ENCODE results near the gene USB1.

The USB1 gene

DNA sequence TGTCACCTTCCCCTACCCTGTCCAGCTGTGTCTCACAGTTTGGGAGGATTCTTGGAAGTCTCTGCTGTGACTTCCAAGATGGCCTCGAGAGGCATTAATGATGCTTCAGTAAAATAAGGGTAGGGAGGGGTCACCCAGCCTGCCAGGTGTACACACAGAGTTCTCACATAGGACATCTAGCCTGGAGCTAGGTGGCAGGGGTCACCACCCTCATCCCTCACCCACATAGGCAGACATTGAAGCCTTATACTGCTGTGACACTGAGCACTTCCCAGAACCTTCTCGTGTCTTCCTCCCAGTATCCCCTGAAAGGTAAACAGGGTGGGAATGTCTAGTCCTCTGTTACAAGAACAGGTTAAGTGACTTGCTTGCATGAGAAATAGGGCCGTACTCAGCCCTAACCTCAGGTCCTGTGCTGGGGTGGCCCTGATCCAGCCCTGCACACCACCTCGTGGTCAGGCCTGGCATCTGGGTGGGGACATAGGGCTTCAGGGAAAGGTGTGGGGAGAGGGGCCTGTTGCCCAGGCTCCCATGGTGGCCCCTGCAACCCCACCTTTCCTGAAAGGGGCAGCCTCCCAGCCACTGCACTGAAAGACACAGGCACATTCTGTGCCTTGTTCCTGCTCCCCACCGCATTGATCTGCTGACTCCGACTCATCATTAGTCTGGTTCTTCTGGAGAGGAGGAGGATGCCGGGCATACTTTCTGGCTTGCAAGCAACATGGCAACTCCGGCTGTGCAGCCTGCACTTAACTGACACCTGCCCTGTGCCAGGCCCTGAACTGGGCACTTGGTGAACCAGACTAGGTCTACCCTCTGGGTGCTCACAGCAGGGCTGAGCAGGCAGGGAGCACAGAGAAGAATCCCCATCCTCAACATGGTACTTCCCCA, 20.7 kb downstream of the USB1 start:
- DNase-seq = no peak

DNA sequence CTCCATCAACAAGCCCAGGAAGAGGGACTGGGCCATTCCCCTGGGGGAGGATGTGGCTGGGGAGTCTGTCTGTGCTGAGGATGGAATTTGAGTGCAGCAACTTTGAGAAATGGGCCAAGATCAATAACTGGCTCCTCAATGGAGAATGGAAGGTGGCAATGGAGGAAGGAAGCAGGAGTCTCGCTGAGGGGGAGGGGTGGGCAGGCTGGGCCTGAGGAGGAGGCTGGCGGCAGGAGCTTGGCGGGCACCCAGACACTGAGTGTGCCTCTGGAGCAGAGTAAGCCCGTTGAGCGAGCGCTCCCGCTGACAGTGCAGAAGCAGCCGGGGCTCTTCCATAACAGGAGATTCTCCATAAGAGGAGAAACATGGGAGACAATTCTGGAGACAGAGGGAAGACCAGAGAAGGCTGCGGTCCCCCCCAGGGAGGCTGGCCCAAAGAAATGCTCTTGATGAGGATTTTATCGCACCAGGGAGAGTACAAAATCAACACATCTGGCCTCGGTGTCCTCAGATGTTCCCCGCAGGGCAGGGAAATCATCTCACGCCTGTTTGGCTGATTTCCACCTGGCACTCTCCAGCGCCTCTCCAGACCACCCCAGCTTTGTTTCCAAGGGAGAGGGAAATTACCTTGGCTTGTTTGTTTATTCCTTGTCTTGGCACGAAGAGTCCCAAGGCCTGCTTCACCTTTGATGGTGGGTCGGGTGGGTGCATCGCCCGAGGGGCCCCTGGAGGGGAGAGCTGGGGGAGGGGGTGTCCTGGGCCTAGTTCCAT, 21.6 kb downstream of the USB1 start:
- DNase-seq = no peak

DNA sequence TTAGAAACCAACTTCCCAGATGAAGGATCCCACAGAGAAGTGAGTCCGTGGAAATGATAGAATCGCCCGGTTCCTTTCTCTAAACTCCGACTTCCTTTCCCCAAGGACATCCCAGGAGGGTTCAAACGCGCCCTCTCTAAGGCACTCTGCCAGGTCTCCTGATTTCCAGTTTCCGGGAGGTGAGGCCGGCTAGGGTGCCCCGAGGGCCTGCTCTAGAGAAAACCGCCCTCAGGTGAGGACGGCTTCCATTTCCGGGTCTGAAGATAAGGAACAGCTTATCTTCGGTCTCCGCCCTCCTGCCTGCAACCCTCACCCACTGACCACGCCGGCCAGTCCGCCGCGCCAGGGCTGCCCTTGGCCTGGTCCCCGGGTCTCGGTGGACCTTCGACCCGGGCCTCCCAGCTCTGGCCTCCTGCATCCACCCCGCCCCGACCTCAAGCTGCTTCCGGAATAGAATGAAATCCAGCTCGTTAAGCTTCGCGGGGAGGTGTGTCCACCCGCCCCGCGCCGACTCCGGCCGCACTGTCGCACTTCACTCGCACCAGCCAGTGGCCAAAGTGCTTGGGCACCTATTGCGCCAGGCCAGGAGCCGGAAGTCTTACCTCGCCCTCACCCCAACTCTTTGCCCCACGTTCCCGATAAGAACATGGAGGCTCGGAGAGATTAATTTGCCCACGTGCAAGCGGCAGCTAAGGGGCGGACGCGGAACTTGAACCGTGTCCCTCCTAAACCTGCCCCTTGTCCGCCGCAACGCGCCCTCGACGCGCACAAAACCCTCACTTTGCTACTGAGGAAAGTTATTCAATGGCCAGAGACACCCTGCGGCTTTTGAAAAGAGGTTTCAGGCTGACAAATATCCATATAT, 23.5 kb downstream of the USB1 start:
- DNase-seq = peak; percentile 35

DNA sequence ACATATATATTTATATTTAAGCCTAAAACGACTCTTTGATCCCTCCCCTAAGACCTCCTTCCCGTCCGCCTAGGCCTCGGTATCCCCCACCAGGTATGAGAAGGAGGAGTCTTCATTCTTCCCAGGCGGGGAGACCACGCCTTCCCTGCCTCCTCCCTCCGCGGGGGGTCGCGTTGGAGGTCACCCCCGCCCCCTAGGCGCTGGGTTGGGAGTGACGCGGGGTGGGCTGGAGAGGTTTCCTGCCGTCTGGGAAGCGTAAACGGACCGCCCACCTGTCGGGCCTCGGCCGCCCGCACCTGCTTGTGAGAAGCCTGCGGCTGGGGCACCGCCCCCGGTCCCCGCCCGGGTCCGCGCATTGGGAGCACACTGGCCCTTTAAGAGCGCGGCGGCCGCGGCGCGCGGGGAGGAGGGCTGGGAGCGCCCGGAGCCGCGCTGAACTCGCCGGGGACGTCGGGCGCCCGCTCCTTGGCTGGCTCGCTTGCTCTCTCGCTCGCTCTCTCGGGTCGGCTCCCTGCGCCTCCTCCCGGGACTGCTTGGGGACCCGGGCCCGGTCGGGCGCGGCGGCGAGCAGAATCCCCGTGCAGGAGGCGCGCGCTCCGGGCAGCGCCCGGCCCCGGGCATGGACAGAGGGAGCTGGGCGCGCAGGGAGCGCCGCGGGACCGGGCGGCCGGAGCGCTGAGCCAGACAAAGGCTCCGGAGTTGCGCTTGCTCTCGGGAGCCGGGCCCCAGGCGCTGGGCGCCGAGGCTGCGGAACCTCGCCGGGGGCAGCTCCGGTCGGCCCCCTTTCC, 24.3 kb downstream of the USB1 start, which contains the start of gene MMP15:
MMP15 (plus strand) TSS at position 404 of the 788 bp plus-strand sequence. CDS start 597 bp downstream, outside the sequence.
- peak; percentile 72 for DNase-seq

DNA sequence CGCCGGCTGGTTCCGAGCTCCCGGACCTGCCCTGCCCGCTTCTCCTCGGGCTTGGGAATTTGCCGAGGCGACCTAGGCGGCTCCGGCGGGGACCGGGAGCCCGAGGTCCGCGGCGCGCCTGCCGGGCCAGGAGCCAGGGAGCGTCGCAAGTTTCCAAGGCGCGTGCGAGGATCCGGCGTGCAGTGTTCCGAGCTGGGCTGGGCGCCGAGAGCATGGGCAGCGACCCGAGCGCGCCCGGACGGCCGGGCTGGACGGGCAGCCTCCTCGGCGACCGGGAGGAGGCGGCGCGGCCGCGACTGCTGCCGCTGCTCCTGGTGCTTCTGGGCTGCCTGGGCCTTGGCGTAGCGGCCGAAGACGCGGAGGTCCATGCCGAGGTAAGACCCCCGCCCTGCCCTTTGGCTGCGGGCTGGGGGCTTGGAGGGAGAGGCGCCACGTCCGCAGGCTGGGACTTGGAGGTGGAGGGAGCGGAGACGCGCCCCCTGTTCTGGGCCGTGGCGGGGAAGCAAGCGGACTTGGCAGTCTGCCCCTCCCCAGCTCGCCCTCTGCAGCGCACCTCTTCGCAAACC, 25.0 kb downstream of the USB1 start:
- no peak for DNase-seq

DNA sequence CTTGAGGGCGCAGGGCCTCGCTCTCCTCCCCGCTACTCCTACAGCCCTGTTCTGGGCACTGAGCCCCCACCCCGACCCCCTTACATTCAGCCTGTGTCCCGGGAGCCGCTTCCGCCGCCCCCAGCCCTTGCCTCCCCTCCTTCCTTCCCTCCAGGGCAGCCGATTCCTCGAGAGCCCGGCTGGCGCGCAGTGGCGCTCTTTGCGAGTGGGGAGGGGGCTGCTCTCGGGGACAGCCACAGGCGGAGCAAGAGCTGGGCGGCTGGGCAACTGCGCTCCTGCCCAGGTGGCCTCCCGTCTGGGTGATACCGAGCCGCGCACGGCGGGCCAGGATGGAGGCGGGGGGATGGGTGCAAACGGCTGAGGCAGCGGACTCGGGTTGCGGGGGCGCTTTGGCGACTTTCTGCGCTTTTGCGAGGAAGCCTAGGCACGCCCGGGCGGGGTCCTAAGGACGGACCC, 25.5 kb downstream of the USB1 start:
- no peak for DNase-seq

DNA sequence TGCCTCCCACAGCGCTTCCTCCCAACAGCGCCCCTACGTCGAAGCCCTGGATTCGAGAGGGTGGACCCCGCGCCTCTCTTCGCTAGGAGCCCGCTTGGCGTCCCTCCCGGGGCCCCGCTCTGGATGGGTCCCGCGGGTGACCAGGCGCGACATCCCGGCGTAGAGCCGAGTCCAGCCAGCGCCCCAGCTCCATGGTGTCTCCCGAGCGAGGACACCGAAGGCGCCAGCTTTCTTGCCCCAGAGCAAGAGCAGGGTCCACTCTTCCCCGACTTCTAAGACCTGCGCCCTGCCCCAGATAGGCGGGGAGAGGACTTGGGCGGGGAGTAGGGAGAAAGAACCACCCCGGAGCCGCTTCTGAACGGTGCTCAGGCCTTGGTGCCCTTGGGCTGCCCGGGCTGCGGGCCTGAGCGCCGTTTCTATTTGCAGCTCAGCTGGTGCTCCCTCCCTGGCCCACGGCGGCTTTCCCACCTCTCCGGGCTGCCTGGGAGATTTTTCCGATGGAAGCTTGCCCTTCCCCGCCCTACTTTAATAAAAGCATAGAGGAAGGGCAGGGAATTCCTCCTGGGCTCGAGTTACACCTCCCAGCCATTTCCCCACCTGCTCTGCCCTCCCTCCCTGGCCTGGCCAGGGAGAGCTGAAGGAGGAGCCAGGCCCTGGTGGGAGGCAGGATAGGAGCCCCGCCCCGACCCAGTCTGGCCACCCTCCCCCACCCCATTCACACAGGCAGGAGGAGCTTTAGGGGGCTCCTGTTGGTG, 26.1 kb downstream of the USB1 start:
- no peak for DNase-seq

DNA sequence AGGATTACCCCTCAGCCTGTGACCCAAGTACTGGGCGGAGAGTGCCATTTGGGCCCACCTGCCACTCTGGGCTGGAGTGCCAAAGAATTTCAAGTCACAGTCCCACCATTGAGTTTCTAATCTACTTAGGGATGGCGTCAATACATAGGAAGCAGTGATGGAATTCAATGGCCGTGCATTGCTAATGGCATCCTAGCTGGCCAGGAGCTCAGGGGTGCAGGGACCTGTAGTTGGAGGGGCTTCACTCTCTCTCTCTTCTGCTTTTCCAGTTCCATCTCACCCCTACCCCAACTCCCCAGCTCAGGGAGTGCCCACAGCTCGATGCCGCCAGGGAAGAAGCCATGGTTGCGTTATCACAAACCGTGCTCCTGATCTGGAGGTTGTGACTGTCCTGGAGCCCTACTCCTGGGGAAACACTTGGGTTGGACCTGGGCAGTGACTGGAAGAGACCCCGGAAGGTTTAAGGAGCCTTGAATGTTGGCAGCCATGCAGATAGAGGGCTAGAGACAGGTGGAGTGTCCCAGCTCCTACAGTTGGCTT, 26.8 kb downstream of the USB1 start:
- DNase-seq = no peak

DNA sequence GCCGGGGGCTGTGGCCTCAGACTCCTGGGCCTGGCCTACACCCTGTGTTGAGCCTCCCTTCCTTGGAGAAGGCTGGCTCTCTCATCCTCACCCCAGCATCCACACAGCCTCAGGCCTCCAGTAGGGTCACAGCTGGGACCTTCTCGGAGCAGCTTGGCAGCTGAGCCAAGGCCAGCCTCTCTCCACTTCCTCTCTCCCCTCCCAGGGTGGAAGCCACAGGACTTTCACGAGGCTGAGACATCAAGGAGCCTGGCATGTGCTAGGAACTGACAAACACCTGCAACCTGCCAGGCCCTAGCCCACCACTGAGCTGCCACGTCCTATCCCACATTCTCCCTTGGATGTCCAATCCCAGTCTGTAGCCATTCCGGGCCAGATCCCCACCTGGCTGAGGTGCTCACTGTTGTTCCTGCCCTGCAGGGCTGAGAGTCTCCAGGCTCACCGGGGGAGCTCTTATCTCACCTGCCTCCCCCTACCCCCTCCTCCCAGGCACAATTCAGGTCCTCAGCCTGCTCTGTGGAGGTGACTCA, 27.4 kb downstream of the USB1 start:
- DNase-seq = no peak

DNA sequence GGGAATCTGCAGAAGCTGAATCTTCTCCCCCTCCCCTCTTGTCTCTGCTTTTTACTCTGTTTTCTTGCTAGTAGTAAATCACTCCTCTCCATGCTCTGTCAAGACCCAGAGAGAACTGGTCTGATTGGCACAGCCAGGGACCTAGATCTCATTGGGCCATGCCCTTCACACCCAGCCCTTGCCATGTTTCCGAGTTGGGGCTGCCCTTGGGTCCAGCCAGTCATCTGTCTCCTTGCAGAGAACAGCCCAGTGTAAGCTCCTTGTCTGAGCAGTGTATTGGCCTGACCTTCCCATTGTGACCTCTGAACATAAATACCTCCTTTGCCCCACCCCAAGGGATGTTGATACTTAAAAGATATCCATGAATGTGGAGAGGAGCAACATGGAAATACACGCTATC, 28.2 kb downstream of the USB1 start:
- DNase-seq = no peak

DNA sequence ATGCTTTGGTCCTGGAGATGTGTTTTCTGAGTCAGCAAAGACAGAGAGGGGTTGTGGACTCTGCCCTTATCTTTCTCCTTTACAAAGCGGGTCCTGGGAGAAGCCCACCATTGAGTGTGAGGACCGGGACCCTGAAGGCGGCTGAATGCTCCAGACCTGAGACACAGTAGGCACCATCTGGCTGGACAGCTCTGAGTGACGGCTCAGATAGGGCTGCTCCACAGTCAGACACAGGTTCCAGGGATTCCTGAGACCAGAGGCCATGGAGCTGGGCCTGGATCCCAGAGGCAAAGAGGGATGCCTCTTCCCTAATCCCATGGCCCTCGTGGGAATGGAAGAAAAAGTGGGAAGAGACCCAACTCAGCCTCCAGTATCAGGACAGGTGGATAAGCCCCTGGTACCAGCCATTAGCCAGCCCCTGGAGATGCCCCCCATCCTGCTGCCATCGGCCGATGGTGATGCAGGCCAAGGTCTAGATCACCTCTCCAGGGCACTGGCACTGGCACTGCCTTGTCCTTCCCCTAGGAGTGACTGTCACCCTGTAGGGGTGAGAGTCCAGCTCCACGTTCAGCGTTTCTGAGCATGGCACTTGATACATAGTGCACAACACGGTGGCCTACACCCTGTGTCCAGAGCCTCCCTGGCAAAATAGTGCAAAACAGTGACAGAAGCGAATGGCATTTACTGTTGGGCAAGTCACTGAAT, 29.1 kb downstream of the USB1 start:
- no peak for DNase-seq

DNA sequence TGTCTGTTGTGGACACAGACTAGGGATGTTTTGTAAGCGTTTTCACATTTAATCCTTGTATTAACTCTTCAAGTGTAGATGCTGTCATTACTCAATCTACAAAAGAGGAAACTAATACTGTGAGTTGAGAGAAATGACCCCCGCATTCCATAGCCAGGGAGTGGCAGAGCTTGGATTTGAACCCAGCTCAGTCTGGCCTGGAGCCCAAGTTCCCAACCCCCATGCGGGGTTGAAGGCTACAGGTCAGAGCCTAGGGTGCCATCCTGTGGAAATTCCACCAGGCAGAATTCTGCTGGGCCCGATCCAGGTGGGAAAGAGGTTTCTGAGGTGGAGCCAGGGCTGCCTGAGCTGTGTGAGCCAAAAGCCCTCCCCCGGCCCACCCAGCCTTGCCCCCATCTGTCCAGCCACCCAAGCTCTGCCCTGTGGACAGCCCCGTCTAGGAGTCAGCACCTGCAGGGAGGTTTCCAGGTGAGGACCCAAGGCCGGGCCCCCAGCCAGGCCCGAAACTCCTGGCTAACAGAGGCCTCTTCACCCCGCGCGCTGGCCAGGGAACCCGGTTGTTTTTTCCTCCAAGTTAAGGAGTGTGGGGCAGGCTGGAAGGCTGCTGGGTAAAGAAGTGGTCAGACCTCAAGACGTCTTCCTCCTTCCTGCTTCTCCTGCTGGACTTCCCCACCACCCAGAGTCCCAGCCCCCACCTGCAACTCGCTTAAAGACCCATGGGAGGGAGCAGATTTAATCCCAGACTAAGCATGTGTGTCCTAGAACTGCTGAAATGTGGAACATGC, 30.0 kb downstream of the USB1 start:
- no peak for DNase-seq

DNA sequence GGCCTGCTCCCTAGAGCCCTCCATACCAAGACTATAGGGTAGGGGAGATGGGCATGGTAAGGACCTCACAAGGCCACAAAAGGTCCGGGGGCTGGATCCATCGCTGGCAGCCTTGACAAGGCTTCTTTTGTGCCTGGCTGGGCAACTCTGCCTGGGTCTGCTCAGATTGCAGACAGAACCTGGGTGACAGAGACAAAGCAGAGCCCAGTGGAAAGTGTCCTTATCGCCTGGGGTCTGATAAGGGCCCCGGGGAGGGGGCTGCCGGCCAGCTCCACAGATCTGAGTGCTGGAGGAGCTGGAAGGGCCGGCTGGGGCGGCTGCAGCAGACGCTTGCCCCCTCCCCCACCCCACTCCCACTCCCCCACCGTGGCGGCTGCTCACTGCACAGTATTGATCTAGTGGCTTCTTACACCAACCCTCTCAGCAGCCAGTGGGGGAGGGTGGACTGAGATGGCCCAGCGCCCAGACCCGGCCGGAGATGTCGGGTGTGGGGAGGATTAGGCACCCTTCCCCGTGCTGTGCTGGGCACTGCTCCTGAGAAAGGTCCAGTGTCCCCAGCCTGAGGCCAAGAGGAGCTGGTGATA, 31.6 kb downstream of the USB1 start:
- DNase-seq = no peak

DNA sequence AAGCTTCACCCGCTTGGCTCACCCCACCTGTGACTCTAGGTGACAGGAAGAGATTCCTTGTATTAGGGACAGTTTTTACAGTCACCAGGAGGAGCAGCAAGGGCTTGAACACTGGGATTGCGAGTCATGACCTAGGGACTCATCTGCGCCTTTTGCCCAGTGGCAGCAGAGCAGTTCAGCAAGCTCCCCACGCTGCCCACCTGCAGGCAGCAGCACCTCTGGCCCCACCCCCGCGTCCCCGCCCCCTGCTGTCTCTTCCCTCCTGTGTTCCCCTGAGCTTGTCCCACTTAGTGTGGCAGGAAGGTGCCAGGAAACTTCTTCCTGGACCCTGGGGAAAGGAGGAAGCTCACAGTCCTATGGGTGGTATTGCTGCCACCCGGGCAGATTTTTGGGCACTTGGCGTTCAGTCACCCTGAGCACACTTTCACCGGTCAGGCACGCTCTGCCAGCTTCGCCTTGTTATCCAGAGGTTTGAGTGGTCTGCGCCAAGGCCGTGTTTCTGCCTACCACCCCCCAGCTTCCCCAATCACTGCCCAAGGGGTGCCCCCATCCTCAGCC, 33.0 kb downstream of the USB1 start:
- DNase-seq = no peak

DNA sequence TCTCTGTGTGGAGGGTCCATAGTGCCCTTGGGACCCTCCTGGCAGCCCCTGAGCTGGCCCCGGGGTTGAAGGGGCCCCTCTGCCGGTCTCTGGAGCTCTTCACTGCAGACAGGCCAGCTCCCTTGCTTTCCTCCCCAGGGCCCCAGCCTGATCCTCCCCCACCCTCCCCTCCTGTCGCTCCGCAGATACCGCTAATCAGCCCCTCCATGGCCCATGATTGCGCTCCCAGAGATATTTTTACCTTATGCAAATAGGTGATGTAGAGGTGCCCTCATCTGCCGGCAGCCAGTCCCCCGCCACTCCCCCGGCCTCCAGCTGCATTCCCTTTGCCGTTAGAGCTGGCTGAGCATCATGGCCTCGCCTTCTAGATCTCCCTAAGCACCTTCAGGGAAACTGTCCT, 33.6 kb downstream of the USB1 start:
- no peak for DNase-seq

DNA sequence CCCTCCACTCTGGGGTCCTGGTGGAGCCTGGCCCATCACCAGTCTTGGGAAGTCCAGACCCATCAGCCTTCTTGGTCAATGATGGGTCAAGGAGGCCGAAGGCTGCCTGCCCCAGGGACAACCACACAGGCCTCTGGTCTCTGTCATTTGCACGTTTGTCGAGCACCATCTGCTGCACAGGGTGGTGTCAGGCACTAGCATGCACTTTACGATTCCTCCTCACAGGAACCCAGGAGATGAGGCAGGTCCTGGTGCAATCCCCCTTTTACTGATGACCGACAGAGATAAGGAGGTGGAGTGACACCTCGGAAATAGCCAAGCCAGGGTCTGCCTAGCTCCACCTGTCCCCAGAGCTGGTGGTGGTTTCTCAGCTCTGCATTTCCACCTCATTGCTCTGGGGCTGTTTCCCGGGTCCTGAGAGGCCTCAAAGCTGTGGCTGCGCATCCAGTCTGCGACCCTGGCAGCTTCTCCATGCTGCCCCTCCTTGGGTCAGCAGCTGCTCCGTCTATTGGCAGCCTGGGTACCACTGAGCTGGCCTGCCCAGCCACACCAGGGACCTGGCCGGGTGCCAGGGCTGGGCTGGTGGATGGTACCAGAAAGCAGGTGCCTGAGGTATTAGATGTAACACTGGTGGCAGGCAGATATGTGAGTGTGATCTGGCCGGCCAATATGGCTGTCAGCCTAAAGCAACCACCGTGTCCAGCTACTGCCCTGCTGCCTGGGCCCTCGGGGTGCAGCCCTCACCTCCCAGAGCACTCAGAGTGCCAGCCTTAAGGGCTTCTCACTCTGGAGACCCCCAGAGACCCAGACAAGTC, 34.4 kb downstream of the USB1 start:
- DNase-seq = no peak

DNA sequence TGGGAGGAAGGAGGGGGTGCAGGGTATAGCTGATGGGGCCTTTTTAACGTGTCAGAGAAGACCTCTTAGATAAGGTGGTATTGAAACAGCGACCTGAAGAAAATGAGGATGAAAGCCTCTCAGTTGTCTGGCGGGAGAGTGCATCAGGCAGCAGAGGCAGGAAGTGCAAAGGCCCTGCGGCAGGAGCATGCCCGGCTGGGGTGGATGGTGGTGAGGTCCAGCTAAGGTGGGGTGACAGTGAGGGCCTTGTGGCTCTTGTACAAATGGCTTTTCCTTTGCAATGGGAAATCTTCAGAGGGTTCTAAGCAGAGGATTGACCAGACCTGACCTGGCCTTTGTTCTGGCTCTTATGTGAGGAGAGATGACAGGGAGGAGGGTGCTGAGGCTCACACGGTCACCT, 35.7 kb downstream of the USB1 start:
- DNase-seq = no peak

All from stimulated activated CD8-positive, alpha-beta memory T cell treated with anti-CD3 and anti-CD28 coated beads, Interleukin-4, amount 100 ng/mL, for 48 hours (primary cell).